ENCODE results near the gene LRFN2.

GRCh38 chr6:40350747-40351217, 236.4 kb downstream of the LRFN2 start:
- TF ChIP-seq, protein P1, sequence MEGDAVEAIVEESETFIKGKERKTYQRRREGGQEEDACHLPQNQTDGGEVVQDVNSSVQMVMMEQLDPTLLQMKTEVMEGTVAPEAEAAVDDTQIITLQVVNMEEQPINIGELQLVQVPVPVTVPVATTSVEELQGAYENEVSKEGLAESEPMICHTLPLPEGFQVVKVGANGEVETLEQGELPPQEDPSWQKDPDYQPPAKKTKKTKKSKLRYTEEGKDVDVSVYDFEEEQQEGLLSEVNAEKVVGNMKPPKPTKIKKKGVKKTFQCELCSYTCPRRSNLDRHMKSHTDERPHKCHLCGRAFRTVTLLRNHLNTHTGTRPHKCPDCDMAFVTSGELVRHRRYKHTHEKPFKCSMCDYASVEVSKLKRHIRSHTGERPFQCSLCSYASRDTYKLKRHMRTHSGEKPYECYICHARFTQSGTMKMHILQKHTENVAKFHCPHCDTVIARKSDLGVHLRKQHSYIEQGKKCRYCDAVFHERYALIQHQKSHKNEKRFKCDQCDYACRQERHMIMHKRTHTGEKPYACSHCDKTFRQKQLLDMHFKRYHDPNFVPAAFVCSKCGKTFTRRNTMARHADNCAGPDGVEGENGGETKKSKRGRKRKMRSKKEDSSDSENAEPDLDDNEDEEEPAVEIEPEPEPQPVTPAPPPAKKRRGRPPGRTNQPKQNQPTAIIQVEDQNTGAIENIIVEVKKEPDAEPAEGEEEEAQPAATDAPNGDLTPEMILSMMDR (IDR thresholded peaks at IDR 0.05; ENCODE audit: low read depth, low read length, poor library complexity, severe bottlenecking) = no peak
- no peak for TF ChIP-seq EZH2phosphoT487 (IDR thresholded peaks at IDR 0.05; ENCODE audit: borderline replicate concordance, low read length)
